ENCODE results near the gene JPH3. TPM values are rescaled to one million over a fixed set of nuclear protein-coding genes. Genes with fewer than 3 reads are reported as not detected.
"Not testable (repeated sequence)": the region's sequence is repeated elsewhere in the genome, so short reads cannot be mapped to it uniquely, and the experiment has no call there.

Gene JPH3
- polyA plus RNA-seq, 2 of the 4 experiments (the other 2 are of a cell fraction), result 0.36 to 1.6 TPM

DNA sequence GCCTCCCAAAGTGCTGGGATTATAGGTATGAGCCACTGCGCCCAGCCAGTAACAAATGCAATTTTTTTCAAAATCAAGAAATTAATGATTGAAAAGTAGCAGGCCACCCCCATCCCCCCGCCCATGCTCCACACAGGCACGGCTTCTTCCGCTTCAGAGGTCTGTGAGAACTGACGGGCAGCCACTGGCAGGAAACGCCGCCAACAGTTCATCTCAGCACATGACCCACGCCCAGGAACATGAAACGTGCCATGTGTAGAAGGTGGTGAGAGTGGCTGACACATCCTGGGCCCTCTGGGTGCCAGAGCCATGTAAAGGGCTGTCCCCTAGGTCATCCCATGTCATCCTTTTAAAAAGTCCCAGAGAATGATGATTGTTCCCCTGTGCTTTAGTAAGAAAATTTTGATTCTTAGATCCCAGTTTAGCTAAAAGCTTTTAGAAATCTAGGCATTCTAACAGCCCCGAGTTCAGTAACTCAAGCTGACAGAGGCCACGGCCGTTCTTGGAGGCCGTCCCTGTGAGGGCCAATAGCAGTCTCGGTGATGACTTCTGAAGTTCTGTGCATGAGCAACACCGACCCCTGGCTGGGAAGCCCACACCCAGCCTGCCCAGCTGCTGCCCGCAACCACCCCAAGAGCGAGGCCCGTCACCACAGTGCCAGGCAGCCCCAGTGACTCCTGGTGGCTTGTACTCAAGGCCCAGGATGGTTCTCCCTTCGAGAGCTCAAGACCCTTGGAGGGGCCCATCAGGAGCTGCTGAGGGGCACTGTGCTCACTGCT lies 111.3 kb downstream of the JPH3 start:
- Histone ChIP-seq H3K27ac (no peak overlapping the region), H3K4me2 (no peak overlapping the region), H3K9me3 (no peaks in the 10 kb centered on the region), H3K4me3 (no peak overlapping the region), H3K4me1 (no peaks in the 10 kb centered on the region)
- TF ChIP-seq FOXS1 (CRISPR knock-in tag; IDR thresholded peaks at IDR 0.05), result no peak
- no peak for TF ChIP-seq TFCP2L1 (CRISPR knock-in tag; IDR thresholded peaks at IDR 0.05)
- TF ChIP-seq KDM5A (IDR thresholded peaks at IDR 0.05), result no peak
- no peak for TF ChIP-seq CHD4 (IDR thresholded peaks at IDR 0.05; ENCODE audit: borderline replicate concordance)
- TF ChIP-seq EP300 (IDR thresholded peaks at IDR 0.05), result no peak
- no peak for TF ChIP-seq SMC3 (IDR thresholded peaks at IDR 0.05)
- TF ChIP-seq, protein P1, sequence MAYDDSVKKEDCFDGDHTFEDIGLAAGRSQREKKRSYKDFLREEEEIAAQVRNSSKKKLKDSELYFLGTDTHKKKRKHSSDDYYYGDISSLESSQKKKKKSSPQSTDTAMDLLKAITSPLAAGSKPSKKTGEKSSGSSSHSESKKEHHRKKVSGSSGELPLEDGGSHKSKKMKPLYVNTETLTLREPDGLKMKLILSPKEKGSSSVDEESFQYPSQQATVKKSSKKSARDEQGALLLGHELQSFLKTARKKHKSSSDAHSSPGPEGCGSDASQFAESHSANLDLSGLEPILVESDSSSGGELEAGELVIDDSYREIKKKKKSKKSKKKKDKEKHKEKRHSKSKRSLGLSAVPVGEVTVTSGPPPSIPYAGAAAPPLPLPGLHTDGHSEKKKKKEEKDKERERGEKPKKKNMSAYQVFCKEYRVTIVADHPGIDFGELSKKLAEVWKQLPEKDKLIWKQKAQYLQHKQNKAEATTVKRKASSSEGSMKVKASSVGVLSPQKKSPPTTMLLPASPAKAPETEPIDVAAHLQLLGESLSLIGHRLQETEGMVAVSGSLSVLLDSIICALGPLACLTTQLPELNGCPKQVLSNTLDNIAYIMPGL (CRISPR knock-in tag; IDR thresholded peaks at IDR 0.05; ENCODE audit: borderline replicate concordance), result no peak
- no peak for TF ChIP-seq EHMT2 (IDR thresholded peaks at IDR 0.05; ENCODE audit: low read depth)
- no peak for TF ChIP-seq CEBPB (IDR thresholded peaks at IDR 0.05)
- no peak for TF ChIP-seq EHF (CRISPR knock-in tag; IDR thresholded peaks at IDR 0.05)
- TF ChIP-seq NFE2L2 (conservative IDR thresholded peaks at IDR 0.05; ENCODE audit: low read length), result no peak
- TF ChIP-seq, protein P2, sequence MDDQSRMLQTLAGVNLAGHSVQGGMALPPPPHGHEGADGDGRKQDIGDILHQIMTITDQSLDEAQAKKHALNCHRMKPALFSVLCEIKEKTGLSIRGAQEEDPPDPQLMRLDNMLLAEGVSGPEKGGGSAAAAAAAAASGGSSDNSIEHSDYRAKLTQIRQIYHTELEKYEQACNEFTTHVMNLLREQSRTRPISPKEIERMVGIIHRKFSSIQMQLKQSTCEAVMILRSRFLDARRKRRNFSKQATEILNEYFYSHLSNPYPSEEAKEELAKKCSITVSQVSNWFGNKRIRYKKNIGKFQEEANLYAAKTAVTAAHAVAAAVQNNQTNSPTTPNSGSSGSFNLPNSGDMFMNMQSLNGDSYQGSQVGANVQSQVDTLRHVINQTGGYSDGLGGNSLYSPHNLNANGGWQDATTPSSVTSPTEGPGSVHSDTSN (IDR thresholded peaks at IDR 0.05), result no peak
- TF ChIP-seq ZC3H11A (IDR thresholded peaks at IDR 0.05), result no peak
- 91% methylated on average over 19 of the region's 19 CpGs for WGBS (ENCODE audit: missing lambda C conversion rate)
- FAIRE-seq (no peak), ATAC-seq (no peak), DNase-seq (ENCODE audit: low read depth in 1 of 2, low spot score in 1 of 2) (no peak)
- ChIA-PET POLR2A (no interaction called here), CTCF (no interaction called here)

- Histone ChIP-seq H3K4me1 (peaks cover 7% of the 10 kb centered on the region; the same call in 1 of the 3 replicates), H3K9me3 (no peaks in the 10 kb centered on the region), H3K4me3 (no peak overlapping the region), H3K27ac (no peak overlapping the region), H3K4me2 (no peak overlapping the region)
- ATAC-seq (no peak), DNase-seq (ENCODE audit: low read depth in 1 of 2, low spot score in 1 of 2) (no peak), FAIRE-seq (no peak)
- 94% methylated on average over 16 of the region's 16 CpGs for WGBS (ENCODE audit: missing lambda C conversion rate)
- ChIA-PET POLR2A (no interaction called here), CTCF (no interaction called here)
- TF ChIP-seq POLR2AphosphoS2 (conservative IDR thresholded peaks at IDR 0.05; ENCODE audit: low read length), result no peak
- no peak for TF ChIP-seq FOSL2 (IDR thresholded peaks at IDR 0.05)
- no peak for TF ChIP-seq FOSL2 (CRISPR knock-in tag; IDR thresholded peaks at IDR 0.05)
Observed at GRCh38 chr16:87715231-87715630, 112.9 kb downstream of the JPH3 start.

- Histone ChIP-seq H3K9me3 (no peaks in the 10 kb centered on the region), H3K4me1 (peaks cover 7% of the 10 kb centered on the region; the same call in 1 of the 3 replicates), H3K4me3 (no peak overlapping the region), H3K4me2 (no peak overlapping the region), H3K27ac (no peak overlapping the region)
- DNase-seq (ENCODE audit: low read depth in 1 of 2, low spot score in 1 of 2) (no peak), ATAC-seq (0 out of 6 replicates have a peak, but pooled peaks of 1 of the 2 experiments have one; percentile 9), FAIRE-seq (no peak)
- ChIA-PET CTCF (no interaction called here), POLR2A (no interaction called here)
- 92% methylated on average over 12 of the region's 12 CpGs for WGBS (ENCODE audit: missing lambda C conversion rate)
- TF ChIP-seq, protein P3, sequence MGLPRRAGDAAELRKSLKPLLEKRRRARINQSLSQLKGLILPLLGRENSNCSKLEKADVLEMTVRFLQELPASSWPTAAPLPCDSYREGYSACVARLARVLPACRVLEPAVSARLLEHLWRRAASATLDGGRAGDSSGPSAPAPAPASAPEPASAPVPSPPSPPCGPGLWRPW (IDR thresholded peaks at IDR 0.05), result no peak
- no peak for TF ChIP-seq CHD2 (IDR thresholded peaks at IDR 0.05; ENCODE audit: low read length, partially characterized antibody)
Observed at GRCh38 chr16:87715658-87716057, 113.3 kb downstream of the JPH3 start.

DNA sequence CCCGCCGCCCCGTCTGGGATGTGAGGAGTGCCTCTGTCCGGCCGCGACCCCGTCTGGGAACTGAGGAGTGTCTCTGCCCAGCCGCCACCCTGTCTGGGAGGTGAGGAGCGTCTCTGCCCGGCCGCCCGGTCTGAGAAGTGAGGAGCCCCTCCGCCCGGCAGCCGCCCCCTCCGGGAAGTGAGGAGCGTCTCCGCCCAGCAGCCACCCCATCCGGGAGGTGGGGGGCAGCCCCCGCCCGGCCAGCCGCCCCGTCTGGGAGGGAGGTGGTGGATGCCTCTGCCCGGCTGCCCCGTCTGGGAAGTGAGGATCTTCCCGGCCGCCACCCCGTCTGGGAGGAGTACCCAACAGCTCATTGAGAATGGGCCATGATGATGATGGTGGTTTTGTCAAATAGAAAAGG lies 116.5 kb downstream of the JPH3 start:
- FAIRE-seq; H3K27ac ChIP-seq; H3K4me1 ChIP-seq; POLR2A ChIA-PET; H3K9me3 ChIP-seq; DNase-seq (ENCODE audit: low read depth in 1 of 2, low spot score in 1 of 2); H3K4me2 ChIP-seq; H3K4me3 ChIP-seq; ATAC-seq: not testable (repeated sequence)
- CTCF ChIA-PET, result interaction anchor here (0.7 kb wide), 1 partner anchor 85 kb away, joined by 3 read pairs; no protein-coding TSS in a partner anchor
- 94% methylated on average over 21 of the region's 28 CpGs for WGBS (ENCODE audit: missing lambda C conversion rate)
